OCI-LY3 (cell line): ENCODE results near the gene SERPINB4.
"Not testable (repeated sequence)": the region's sequence is repeated elsewhere in the genome, so short reads cannot be mapped to it uniquely, and the experiment has no call there.

ENCODE experiments used
- EZH2phosphoT487 ChIP-seq: fragments of 200-600 bp; shearing (Covaris generic); IDR thresholded peaks from 2 replicates; pipeline ENCODE4 v1.6.1; 2018; ENCODE audit warnings: antibody characterized with exemption, mixed run types, low read depth
- TF ChIP-seq, protein P1 (sequence below): fragments of 200-600, 300-600 bp; sonication (generic); IDR thresholded peaks from 2 replicates; pipeline ENCODE4 v1.5.1; 2014; ENCODE audit warnings: antibody characterized with exemption, low read length, low read depth

DNA sequence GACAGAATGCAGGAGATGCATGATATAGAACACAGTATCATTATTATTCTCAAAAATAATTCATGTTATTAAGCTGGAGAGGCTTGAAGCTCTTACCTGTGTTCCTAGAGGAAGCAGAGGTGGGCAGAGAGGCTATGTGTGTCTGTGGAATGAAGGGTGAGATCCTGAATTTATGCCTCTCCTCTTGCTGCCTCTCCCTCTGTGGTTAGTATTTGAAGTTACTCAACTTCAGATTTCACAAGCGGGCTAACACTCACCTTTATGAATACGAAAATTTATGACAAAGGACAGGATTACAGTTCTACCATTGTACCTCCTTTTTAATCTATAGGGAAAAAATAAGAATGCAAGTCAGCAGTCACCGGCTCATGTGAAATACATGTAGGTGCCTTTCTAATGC lies 17.7 kb upstream of the SERPINB4 start, which contains the start of gene SERPINB3:
- TF ChIP-seq, protein P1, sequence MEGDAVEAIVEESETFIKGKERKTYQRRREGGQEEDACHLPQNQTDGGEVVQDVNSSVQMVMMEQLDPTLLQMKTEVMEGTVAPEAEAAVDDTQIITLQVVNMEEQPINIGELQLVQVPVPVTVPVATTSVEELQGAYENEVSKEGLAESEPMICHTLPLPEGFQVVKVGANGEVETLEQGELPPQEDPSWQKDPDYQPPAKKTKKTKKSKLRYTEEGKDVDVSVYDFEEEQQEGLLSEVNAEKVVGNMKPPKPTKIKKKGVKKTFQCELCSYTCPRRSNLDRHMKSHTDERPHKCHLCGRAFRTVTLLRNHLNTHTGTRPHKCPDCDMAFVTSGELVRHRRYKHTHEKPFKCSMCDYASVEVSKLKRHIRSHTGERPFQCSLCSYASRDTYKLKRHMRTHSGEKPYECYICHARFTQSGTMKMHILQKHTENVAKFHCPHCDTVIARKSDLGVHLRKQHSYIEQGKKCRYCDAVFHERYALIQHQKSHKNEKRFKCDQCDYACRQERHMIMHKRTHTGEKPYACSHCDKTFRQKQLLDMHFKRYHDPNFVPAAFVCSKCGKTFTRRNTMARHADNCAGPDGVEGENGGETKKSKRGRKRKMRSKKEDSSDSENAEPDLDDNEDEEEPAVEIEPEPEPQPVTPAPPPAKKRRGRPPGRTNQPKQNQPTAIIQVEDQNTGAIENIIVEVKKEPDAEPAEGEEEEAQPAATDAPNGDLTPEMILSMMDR, result not testable (repeated sequence)
- not testable (repeated sequence) for TF ChIP-seq EZH2phosphoT487
